Stimulated activated CD4-positive, alpha-beta T cell treated with anti-CD3 and anti-CD28 coated beads, Interleukin-15, amount 100 ng/mL, for 1 hour (primary cell): ENCODE results near the gene BMP2K.
"Not testable (repeated sequence)": the region's sequence is repeated elsewhere in the genome, so short reads cannot be mapped to it uniquely, and the experiment has no call there.

ENCODE experiments used
- DNase-seq, 2 donors: peaks; one replicate each; pipeline ENCODE4 v3.0.0-alpha.2; 2020; ENCODE audit warnings: low read depth in 1 of 2, low spot score in 1 of 2

Gene BMP2K

GRCh38 chr4:78846258-78846657 lies 70.1 kb downstream of the BMP2K start:
- DNase-seq: no peak

DNA sequence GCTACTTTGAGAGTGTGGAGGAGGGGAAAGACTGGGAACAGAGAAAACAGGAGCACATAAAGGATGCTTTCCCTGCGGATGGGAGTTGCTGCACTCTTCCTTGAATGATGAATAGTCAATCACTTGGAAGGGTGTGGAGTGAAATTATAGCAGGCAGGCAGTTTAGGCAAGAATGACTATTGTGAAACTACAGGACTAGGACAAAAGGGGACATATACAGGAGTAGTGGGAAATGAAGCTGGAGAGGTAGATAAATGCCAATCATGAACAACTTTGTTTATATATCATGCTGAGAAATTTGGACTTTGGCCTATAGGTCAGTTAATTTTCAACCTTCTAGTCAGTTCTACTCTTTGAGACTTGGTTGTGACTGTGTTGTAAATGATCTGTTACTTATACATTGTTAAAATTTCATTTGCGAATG lies 86.2 kb downstream of the BMP2K start:
- DNase-seq: no peak

DNA sequence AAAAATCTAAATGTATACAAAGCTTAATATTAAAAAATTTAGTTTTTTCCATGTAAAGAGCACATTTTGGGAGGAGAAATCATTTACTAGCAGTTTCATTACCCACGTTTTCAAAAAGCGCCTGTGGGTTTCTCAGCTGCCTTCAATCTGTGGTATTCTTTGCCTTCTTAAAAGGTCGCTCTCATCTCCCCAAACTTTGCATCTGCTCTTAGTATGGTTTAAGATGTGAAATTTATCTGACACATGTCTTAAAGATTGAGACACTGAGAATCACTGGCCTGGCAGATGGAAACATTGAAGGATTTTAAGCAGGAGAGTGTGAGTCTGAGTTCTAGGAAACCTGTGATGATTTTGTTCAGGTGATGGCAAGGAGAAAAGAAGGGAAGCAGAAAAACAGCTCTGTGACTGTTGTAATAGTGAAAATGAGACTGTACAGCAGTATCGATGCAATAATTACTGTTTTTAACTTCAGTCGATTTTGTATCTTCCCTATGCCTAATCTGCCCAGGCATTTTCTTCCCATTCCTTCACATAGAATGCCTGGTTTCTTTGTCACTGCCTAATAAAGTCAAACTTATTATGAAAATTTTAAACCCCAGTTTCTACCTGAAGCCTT lies 87.2 kb downstream of the BMP2K start:
- no peak for DNase-seq

- DNase-seq: no peak
Observed at GRCh38 chr4:78863991-78864390, 87.8 kb downstream of the BMP2K start.

GRCh38 chr4:78864405-78865024 lies 88.4 kb downstream of the BMP2K start:
- DNase-seq: no peak

DNA sequence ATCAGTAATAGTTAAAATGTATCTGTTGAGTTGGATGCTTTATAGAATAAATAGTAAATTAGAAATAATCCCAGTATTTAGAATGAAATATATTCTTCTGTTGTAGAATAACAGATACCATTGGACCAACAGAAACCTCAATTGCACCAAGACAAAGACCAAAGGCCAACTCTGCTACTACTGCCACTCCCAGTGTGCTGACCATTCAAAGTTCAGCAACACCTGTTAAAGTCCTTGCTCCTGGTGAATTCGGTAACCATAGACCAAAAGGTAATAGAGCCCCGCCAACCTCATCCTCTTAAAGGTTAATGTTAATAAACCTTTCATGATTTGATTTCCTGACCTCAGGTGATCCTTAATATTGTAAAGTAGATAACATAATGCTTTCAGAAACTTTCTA lies 89.3 kb downstream of the BMP2K start:
- no peak for DNase-seq

DNA sequence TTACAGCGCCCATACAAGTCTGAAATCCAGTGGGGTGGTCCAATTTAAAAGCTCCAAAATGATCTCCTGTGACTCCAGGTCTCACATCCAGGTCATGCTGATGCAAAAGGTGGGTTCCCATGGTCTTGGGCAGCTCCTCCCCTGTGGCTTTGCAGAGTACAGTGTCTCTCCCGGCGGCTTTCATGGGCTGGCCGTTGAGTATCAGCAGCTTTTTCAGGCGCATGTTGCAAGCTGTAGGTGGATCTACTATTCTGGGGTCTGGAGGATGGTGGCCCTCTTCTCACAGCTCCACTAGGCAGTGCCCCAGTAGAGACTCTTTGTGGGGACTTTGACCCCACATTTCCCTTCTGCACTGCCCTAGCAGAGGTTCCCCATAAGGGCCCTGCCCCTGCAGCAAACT lies 92.6 kb downstream of the BMP2K start:
- not testable (repeated sequence) for DNase-seq

GRCh38 chr4:78870056-78870455 lies 93.9 kb downstream of the BMP2K start:
- no peak for DNase-seq

GRCh38 chr4:78876568-78877320 lies 100.6 kb downstream of the BMP2K start:
- DNase-seq: no peak

GRCh38 chr4:78878031-78878430 lies 101.9 kb downstream of the BMP2K start:
- no peak for DNase-seq

DNA sequence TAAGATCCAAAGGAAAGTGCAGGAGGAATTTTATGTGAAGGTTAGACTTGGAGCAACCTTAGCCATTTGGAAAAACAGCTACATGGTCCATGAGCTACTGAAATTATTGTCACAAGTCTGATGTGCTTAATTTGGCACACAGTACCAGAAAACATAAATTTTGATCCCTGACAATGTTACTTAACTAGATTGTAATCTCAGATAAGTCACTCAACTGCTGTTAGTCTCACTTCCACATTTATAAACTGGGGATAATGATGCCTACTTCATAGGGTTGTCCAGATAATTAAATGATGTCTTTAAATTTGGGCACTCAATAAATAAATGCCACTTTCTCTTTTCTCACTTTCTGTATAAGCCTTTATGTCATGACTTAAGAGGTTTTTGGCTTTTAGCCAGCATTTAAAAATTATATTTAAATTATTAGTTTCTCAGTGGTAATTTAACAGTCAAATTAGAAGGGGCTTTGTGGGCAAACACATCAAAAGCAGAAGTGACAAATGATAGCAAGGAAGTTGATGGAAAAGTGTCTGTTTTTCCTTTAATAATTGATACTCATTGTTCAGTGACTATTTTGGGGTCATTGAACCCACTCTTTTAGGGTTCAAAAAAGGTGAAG lies 104.8 kb downstream of the BMP2K start:
- DNase-seq: no peak

DNA sequence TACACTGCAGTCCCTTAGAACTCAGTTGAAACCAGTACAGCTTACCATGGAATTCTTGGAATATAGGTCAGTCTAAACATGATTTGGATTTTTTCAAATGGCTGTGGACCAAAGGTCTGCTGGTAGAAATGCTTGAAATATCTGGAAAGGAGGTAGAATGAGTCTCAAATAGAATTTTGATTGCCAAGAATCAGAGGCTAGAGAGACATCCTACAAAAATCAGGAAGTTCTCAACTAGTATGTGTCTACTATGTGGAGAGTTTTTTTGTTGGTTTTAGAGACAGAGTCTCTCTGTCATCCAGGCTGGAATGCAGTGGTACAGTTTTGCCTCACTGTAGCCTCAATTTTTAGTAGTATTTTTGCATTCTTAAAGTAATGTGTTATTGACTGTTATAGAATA lies 109.4 kb downstream of the BMP2K start:
- DNase-seq: no peak

GRCh38 chr4:78889955-78890354 lies 113.8 kb downstream of the BMP2K start:
- no peak for DNase-seq

DNA sequence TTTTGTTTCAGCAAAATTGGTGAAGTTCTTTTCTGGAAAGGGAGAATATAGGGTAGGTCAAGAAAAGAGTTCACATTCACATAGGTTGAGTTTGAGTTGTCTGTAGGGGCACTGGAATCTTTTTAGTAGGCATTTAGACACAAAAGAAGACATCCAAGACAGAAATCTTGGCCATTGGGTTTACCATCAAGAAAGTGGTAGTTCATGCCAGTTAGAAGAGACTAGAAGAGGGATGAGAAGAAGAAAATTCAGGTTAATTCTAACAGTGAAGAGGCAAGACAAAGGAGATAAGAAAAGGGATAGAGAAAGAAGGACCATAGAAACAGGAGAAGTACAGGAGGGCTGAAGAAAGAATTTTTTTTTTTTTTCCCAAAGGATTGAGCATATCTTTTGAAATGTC lies 123.2 kb downstream of the BMP2K start:
- no peak for DNase-seq

- DNase-seq: no peak
Observed at GRCh38 chr4:78901882-78902281, 125.7 kb downstream of the BMP2K start.

DNA sequence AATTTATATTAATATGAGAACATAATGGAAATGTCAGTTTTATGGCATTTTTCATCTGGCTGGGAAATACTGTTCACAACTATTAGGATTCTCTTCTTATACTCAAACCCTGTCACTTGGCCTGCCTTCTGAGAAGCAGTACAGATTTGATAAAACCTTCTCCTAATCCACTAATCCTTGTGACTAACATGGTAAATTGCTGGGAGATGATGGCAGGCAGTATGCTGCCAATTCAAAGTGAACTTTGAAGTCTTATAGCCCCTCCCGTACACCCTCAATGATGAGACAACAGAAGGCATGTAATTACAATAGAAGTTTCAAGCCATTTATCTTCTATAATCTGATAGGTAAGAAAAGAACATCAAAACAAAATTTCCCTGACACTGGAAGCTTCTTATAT lies 126.1 kb downstream of the BMP2K start:
- no peak for DNase-seq

- DNase-seq: no peak
Observed at GRCh38 chr4:78904143-78904542, 128.0 kb downstream of the BMP2K start.

- DNase-seq: no peak
Observed at GRCh38 chr4:78907638-78908037, 131.5 kb downstream of the BMP2K start.

- DNase-seq: not testable (repeated sequence)
Observed at GRCh38 chr4:78908974-78909373, 132.8 kb downstream of the BMP2K start.

GRCh38 chr4:78910612-78911011 lies 134.5 kb downstream of the BMP2K start:
- DNase-seq: no peak

DNA sequence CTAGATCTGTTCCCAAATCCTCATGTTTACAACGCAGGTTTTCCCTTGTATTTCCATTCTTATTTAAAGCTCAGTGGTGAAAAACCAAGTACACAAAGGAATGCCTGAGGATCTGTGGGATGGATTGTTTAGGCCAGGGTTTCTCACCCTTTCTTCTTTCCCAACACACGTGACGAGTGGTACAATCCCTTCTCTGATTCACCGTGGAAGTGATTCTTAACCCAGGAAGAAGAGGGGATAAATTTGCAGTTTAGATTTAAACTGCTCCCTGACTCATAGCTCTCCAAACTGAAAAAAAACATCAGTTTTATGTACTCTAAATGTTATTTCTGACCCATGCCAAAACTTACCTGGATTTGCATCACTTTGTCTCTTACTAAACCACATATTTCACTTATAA lies 146.1 kb downstream of the BMP2K start:
- no peak for DNase-seq
